HUES64 (cell line): ENCODE results near the gene RDX.
"Not testable (repeated sequence)": the region's sequence is repeated elsewhere in the genome, so short reads cannot be mapped to it uniquely, and the experiment has no call there.

ENCODE experiments used
- H3K27ac ChIP-seq: 2 replicates; pipeline ENCODE4 v1.7.0; 2013; ENCODE audit warnings: low read depth, low read length, inconsistent platforms
- H3K27me3 ChIP-seq: 2 replicates; pipeline ENCODE4 v1.6.1; 2013; ENCODE audit warnings: mild to moderate bottlenecking, low read length; ENCODE audit not compliant: insufficient read depth
- H3K36me3 ChIP-seq: 2 replicates; pipeline ENCODE4 v1.6.1; 2013; ENCODE audit warnings: mild to moderate bottlenecking, low read length; ENCODE audit not compliant: insufficient read depth
- H3K4me1 ChIP-seq: 2 replicates; pipeline ENCODE4 v1.6.1; 2013; ENCODE audit warnings: mild to moderate bottlenecking, low read length, moderate library complexity; ENCODE audit not compliant: insufficient read depth
- H3K4me3 ChIP-seq: 2 replicates; pipeline ENCODE4 v1.5.1; 2013; ENCODE audit warnings: mild to moderate bottlenecking, low read length, moderate library complexity
- H3K9ac ChIP-seq: 2 replicates; pipeline ENCODE4 v1.6.1; 2013; ENCODE audit warnings: mild to moderate bottlenecking, low read depth, low read length
- H3K9me3 ChIP-seq: 2 replicates; pipeline ENCODE4 v1.6.1; 2013; ENCODE audit warnings: low read depth, low read length; ENCODE audit not compliant: insufficient read depth
- WGBS: fragments of 150-250, 120-280 bp; methylation state at CpG from one replicate; pipeline ENCODE4 v1.1.7; 2013; ENCODE audit warnings: missing lambda C conversion rate; 5-methylcytosine and 5-hydroxymethylcytosine counted together

The RDX gene

GRCh38 chr11:110219006-110219785 lies 77.2 kb downstream of the RDX start:
- Histone ChIP-seq H3K9me3 (no peaks in the 10 kb centered on the region), H3K27me3 (no peaks in the 10 kb centered on the region), H3K9ac (no peak overlapping the region), H3K4me3 (no peak overlapping the region), H3K27ac (no peak overlapping the region), H3K36me3 (no peaks in the 10 kb centered on the region), H3K4me1 (no peaks in the 10 kb centered on the region)
- 93% methylated on average over 4 of the region's 4 CpGs for WGBS

DNA sequence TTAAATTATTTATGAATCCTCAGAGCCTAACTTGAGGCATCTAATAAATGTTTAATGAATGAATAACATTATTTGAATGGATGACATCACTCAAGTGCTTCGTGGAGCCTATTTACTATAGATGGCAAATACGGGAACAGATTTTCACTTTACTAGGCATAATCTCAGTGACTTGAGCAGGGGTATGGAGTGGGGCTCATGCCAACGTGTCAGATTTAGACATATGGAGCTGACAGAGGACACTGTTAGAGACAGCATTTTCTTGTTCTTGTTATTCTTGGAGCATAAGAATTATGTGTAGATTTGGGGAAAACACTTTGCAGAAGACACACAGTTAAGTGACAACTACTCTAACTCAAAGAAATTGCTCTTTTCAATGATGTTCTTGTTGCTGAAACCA lies 78.5 kb downstream of the RDX start:
- Histone ChIP-seq H3K27ac (no peak overlapping the region), H3K9ac (no peak overlapping the region)
- WGBS: 87% methylated on average over 3 of the region's 3 CpGs

GRCh38 chr11:110217223-110217877 lies 79.1 kb downstream of the RDX start:
- 90% methylated on average over 11 of the region's 12 CpGs for WGBS
- Histone ChIP-seq H3K4me1 (no peaks in the 10 kb centered on the region), H3K27me3 (no peaks in the 10 kb centered on the region), H3K9me3 (no peaks in the 10 kb centered on the region), H3K4me3 (no peak overlapping the region), H3K36me3 (no peaks in the 10 kb centered on the region), H3K9ac (no peak overlapping the region), H3K27ac (no peak overlapping the region)

More for the DNA sequence above, 78.5 kb downstream of the RDX start:
- Histone ChIP-seq H3K27me3 (no peaks in the 10 kb centered on the region), H3K4me3 (no peak overlapping the region), H3K36me3 (no peaks in the 10 kb centered on the region), H3K9me3 (no peaks in the 10 kb centered on the region), H3K4me1 (no peaks in the 10 kb centered on the region)

- not testable (repeated sequence) for H3K27me3 ChIP-seq, H3K27ac ChIP-seq, H3K9me3 ChIP-seq, H3K4me1 ChIP-seq, H3K36me3 ChIP-seq
- 0% methylated on average over 10 of the region's 14 CpGs for WGBS
- Histone ChIP-seq H3K4me3 (peak overlapping the region; percentile 49), H3K9ac (peak overlapping the region; percentile 72)
Measured at GRCh38 chr11:110209313-110209694, 87.1 kb downstream of the RDX start.

- not testable (repeated sequence) for H3K9me3 ChIP-seq, H3K4me1 ChIP-seq, H3K27me3 ChIP-seq, H3K27ac ChIP-seq, H3K36me3 ChIP-seq
- WGBS: 29% methylated on average over 22 of the region's 29 CpGs
- peak overlapping the region; percentile 72 for H3K9ac ChIP-seq
- H3K4me3 ChIP-seq: peak overlapping the region; percentile 49
Measured at GRCh38 chr11:110208678-110209312, 87.6 kb downstream of the RDX start.

DNA sequence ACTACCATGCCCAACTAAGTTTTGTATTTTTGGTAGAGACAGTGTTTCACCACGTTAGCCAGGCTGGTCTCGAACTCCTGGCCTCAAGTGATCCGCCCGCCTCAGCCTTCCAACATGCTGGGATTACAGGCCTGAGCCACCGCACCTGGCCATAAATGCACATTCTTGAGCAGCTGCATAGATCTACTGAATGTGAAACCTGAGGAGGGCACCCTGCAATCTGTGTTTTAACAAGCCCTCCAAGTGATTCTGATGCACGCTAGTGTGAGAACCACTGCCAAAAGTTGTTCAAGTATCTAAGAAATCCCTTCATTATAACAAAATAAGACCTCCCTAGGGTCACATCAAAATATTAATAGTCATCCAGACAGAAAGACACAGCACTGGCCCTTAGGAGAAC lies 89.3 kb downstream of the RDX start:
- H3K9me3 ChIP-seq: no peaks in the 10 kb centered on the region
- no peaks in the 10 kb centered on the region for H3K27me3 ChIP-seq
- no peak overlapping the region for H3K4me3 ChIP-seq
- WGBS: 93% methylated on average over 6 of the region's 6 CpGs
- H3K36me3 ChIP-seq: no peaks in the 10 kb centered on the region
- H3K4me1 ChIP-seq: peaks cover 5% of the 10 kb centered on the region
- H3K27ac ChIP-seq: no peak overlapping the region
- no peak overlapping the region for H3K9ac ChIP-seq

DNA sequence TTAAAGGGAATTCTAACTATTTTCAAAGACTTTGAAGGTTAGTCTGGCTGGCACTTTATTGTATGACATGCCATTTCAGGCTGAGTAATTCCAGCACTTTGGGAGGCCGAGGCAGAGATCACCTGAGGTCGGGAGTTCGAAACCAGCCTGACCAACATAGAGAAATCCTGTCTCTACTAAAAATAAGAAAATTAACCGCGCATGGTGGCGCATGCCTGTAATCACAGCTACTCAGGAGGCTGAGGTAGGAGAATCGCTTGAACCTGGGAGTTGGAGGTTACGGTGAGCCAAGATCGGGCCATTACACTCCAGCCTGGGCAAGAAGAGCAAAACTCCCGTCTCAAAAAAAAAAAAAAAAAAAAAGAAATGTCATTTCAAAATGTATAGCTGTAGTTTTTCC lies 95.6 kb downstream of the RDX start:
- H3K4me3 ChIP-seq: no peak overlapping the region
- no peaks in the 10 kb centered on the region for H3K9me3 ChIP-seq
- H3K36me3 ChIP-seq: no peaks in the 10 kb centered on the region
- no peak overlapping the region for H3K9ac ChIP-seq
- no peak overlapping the region for H3K27ac ChIP-seq
- no peaks in the 10 kb centered on the region for H3K27me3 ChIP-seq
- peaks cover 16% of the 10 kb centered on the region for H3K4me1 ChIP-seq
- 92% methylated on average over 9 of the region's 10 CpGs for WGBS

GRCh38 chr11:110200241-110200640 lies 96.2 kb downstream of the RDX start:
- Histone ChIP-seq H3K36me3 (no peaks in the 10 kb centered on the region), H3K9ac (no peak overlapping the region), H3K27me3 (no peaks in the 10 kb centered on the region), H3K4me3 (no peak overlapping the region), H3K9me3 (no peaks in the 10 kb centered on the region), H3K4me1 (peaks cover 16% of the 10 kb centered on the region), H3K27ac (no peak overlapping the region)
- 47% methylated on average over 6 of the region's 6 CpGs for WGBS

DNA sequence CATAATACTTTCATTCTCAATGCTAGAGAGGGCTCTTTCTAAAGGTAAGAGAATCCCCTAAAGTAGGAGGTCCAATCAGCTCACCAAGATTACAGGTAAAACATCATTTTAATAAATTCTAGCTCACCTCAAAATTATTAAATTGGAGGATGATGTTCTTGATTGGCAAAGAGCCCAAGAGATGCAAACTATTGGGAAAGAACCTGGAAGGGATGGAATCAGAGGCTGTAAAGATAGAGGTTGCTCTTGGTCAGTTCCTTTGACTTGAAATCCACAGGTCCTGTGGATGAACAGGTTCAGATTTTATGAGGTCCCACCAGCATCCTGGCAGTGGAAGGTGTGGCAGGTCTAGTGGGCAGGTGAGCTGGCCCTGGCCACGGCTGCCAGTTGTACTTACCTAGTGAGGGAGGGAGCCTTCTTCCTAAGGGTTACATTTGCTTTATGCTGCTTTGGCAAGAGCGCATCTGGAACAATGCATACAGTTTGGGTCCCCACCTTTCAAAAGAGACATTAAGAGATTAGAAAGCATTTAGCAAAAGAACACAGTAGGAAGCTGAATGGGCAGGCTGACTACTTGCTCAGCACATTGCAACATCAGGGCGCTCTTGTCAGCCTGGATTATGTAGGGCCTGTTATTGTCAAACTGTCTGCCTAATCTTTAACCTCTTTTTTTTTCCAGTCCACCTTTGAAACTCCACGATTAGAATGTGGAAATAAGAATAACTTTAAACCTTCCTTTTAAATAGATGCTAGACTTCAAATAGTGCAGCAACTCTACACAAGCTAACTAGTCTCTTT lies 97.0 kb downstream of the RDX start:
- no peaks in the 10 kb centered on the region for H3K9me3 ChIP-seq
- H3K9ac ChIP-seq: no peak overlapping the region
- peaks cover 16% of the 10 kb centered on the region for H3K4me1 ChIP-seq
- no peak overlapping the region for H3K27ac ChIP-seq
- no peaks in the 10 kb centered on the region for H3K36me3 ChIP-seq
- WGBS: 70% methylated on average over 3 of the region's 4 CpGs
- H3K27me3 ChIP-seq: no peaks in the 10 kb centered on the region
- no peak overlapping the region for H3K4me3 ChIP-seq

- H3K36me3 ChIP-seq: no peaks in the 10 kb centered on the region
- no peaks in the 10 kb centered on the region for H3K9me3 ChIP-seq
- H3K27ac ChIP-seq: no peak overlapping the region
- no peak overlapping the region for H3K9ac ChIP-seq
- H3K4me3 ChIP-seq: no peak overlapping the region
- peaks cover 16% of the 10 kb centered on the region for H3K4me1 ChIP-seq
- H3K27me3 ChIP-seq: no peaks in the 10 kb centered on the region
- 94% methylated on average over 9 of the region's 9 CpGs for WGBS
Measured at GRCh38 chr11:110198031-110198729, 98.2 kb downstream of the RDX start.
